Endothelial cell of umbilical vein (primary cell): ENCODE results near the gene ATOX1.

Experiments
- EZH2 ChIP-seq: IDR thresholded peaks from 2 replicates; pipeline ENCODE4 v1.6.1; 2012; ENCODE audit warnings: borderline replicate concordance, low read depth, mild to moderate bottlenecking, moderate library complexity, low read length, inconsistent platforms; ENCODE audit not compliant: severe bottlenecking
- FOS ChIP-seq: IDR thresholded peaks from 2 replicates; pipeline ENCODE4 v1.6.1; 2011; ENCODE audit warnings: mild to moderate bottlenecking, low read length, moderate library complexity, borderline replicate concordance; ENCODE audit not compliant: insufficient read depth
- JUN ChIP-seq: IDR thresholded peaks from 2 replicates; pipeline ENCODE4 v1.6.1; 2011; ENCODE audit warnings: borderline replicate concordance, low read depth; ENCODE audit not compliant: insufficient read length, insufficient read depth
- POLR2A ChIP-seq: IDR thresholded peaks from 2 replicates; pipeline ENCODE4 v1.6.1; 2012; ENCODE audit warnings: low read depth, mild to moderate bottlenecking, control low read depth, low read length
- POLR2AphosphoS5 ChIP-seq: IDR thresholded peaks from 2 replicates; pipeline ENCODE4 v1.6.1; 2012; ENCODE audit warnings: low read depth, mild to moderate bottlenecking, control low read depth, low read length, moderate library complexity; ENCODE audit not compliant: insufficient read depth
- TF ChIP-seq, protein P1 (sequence below): IDR thresholded peaks from 2 replicates; pipeline ENCODE4 v1.6.1; 2011; ENCODE audit not compliant: insufficient read depth, insufficient read length
- TF ChIP-seq, protein P2 (sequence below), 2 donors: IDR thresholded peaks; 1 replicate in 1 of 2; 2 replicates in 1 of 2; pipeline ENCODE4 v1.5.1; 2011; ENCODE audit warnings: low read length in 2 of 2, mild to moderate bottlenecking in 2 of 2, moderate library complexity in 2 of 2, control low read depth in 1 of 2, inconsistent platforms in 1 of 2, low read depth in 1 of 2; ENCODE audit not compliant: insufficient read depth in 1 of 2; ENCODE audit errors: extremely low read depth in 1 of 2

- TF ChIP-seq, protein P1, sequence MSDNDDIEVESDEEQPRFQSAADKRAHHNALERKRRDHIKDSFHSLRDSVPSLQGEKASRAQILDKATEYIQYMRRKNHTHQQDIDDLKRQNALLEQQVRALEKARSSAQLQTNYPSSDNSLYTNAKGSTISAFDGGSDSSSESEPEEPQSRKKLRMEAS, result no peak
- TF ChIP-seq, protein P2, sequence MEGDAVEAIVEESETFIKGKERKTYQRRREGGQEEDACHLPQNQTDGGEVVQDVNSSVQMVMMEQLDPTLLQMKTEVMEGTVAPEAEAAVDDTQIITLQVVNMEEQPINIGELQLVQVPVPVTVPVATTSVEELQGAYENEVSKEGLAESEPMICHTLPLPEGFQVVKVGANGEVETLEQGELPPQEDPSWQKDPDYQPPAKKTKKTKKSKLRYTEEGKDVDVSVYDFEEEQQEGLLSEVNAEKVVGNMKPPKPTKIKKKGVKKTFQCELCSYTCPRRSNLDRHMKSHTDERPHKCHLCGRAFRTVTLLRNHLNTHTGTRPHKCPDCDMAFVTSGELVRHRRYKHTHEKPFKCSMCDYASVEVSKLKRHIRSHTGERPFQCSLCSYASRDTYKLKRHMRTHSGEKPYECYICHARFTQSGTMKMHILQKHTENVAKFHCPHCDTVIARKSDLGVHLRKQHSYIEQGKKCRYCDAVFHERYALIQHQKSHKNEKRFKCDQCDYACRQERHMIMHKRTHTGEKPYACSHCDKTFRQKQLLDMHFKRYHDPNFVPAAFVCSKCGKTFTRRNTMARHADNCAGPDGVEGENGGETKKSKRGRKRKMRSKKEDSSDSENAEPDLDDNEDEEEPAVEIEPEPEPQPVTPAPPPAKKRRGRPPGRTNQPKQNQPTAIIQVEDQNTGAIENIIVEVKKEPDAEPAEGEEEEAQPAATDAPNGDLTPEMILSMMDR (IDR thresholded peaks at IDR 0.05; ENCODE audit: extremely low read depth in 1 of 2, insufficient read depth in 1 of 2, low read depth in 1 of 2, low read length in 2 of 2), result no peak
- TF ChIP-seq POLR2A (no peak), POLR2AphosphoS5 (no peak), EZH2 (no peak), JUN (no peak), FOS (no peak)
These were observed 944 bp downstream of the ATOX1 start for GRCh38 chr5:151757233-151758140.
